ENCODE measurements around the gene FILIP1. TPM values are rescaled to one million over a fixed set of nuclear protein-coding genes. Genes with fewer than 3 reads are reported as not detected.
"Not testable (repeated sequence)": the region's sequence is repeated elsewhere in the genome, so short reads cannot be mapped to it uniquely, and the experiment has no call there.

FILIP1 gene
- polyA plus RNA-seq, 2 of the 4 experiments (the other 2 are of a cell fraction): 2.3 to 15.6 TPM

GRCh38 chr6:75436869-75437268 is 56.7 kb downstream of the FILIP1 start:
- ChIA-PET CTCF (interaction anchor here (1.0 to 1.2 kb wide), 2 partner anchors 33 to 88 kb away, joined by 3 to 5 read pairs; no protein-coding TSS in a partner anchor), POLR2A (no interaction called here)
- no peak for FAIRE-seq
- Histone ChIP-seq H3K4me1 (peaks cover 32% of the 10 kb centered on the region), H3K27ac (peak overlapping the region; percentile 2 to 75; a peak in 4 of 6 replicates), H3K4me3 (no peak overlapping the region), H3K4me2 (peak overlapping the region; percentile 41; the same call in 2 of the 3 replicates), H3K9me3 (no peaks in the 10 kb centered on the region)
- ATAC-seq: no peak
- DNase-seq (ENCODE audit: low read depth in 1 of 2, low spot score in 1 of 2): no peak
- TF ChIP-seq RFX5 (IDR thresholded peaks at IDR 0.05): no peak
- TF ChIP-seq EHMT2 (IDR thresholded peaks at IDR 0.05; ENCODE audit: low read depth): no peak
- TF ChIP-seq EP300 (IDR thresholded peaks at IDR 0.05): no peak
- TF ChIP-seq SMC3 (IDR thresholded peaks at IDR 0.05): no peak
- TF ChIP-seq KDM5A (IDR thresholded peaks at IDR 0.05): no peak
- no peak for TF ChIP-seq ZSCAN20 (CRISPR knock-in tag; IDR thresholded peaks at IDR 0.05)
- TF ChIP-seq BCL3 (IDR thresholded peaks at IDR 0.05): no peak
- TF ChIP-seq HDAC2 (IDR thresholded peaks at IDR 0.05): no peak
- no peak for TF ChIP-seq HOXB5 (CRISPR knock-in tag; IDR thresholded peaks at IDR 0.05)
- TF ChIP-seq FOXS1 (CRISPR knock-in tag; IDR thresholded peaks at IDR 0.05): no peak
- TF ChIP-seq RCOR1 (IDR thresholded peaks at IDR 0.05; ENCODE audit: low read depth, low read length): no peak
- TF ChIP-seq CBX8 (IDR thresholded peaks at IDR 0.05): no peak
- no peak for TF ChIP-seq ZFP36 (IDR thresholded peaks at IDR 0.05; ENCODE audit: borderline replicate concordance, partially characterized antibody)
- TF ChIP-seq BHLHE40 (IDR thresholded peaks at IDR 0.05; ENCODE audit: low read depth, low read length): no peak
- WGBS (ENCODE audit: missing lambda C conversion rate): 90% methylated on average over 4 of the region's 4 CpGs

- ATAC-seq; CTCF ChIA-PET; H3K9me3 ChIP-seq; DNase-seq (ENCODE audit: low read depth in 1 of 2, low spot score in 1 of 2); H3K4me2 ChIP-seq; H3K4me3 ChIP-seq; FAIRE-seq; H3K27ac ChIP-seq: not testable (repeated sequence)
- peaks cover 38% of the 10 kb centered on the region for H3K4me1 ChIP-seq
- 100% methylated on average over 1 of the region's 1 CpG for WGBS (ENCODE audit: missing lambda C conversion rate)
- POLR2A ChIA-PET: interaction anchor here (0.5 kb wide), 1 partner anchor 8 kb away, joined by 3 read pairs; no protein-coding TSS in a partner anchor
Observed at GRCh38 chr6:75432809-75433208, 60.8 kb downstream of the FILIP1 start.

- H3K27ac ChIP-seq: peak overlapping the region; percentile 1 to 48; a peak in 2 of 6 replicates
- 11% methylated on average over 1 of the region's 1 CpG for WGBS (ENCODE audit: missing lambda C conversion rate)
- ATAC-seq (peak in 1 of 2 experiments; percentile 66; a peak in 3 of 6 replicates), DNase-seq (ENCODE audit: low read depth in 1 of 2, low spot score in 1 of 2) (peak in 1 of 2 experiments; percentile 38), FAIRE-seq (no peak)
- peaks cover 25% of the 10 kb centered on the region for H3K4me1 ChIP-seq
- H3K9me3 ChIP-seq: no peaks in the 10 kb centered on the region
- H3K4me3 ChIP-seq: no peak overlapping the region
- ChIA-PET POLR2A (no interaction called here), CTCF (no interaction called here)
- TF ChIP-seq RAD21 (conservative IDR thresholded peaks at IDR 0.05 in 1 of 2, IDR thresholded peaks at IDR 0.05 in 1 of 2): no peak
- no peak for TF ChIP-seq FOSL2 (IDR thresholded peaks at IDR 0.05)
- TF ChIP-seq FOSL2 (CRISPR knock-in tag; IDR thresholded peaks at IDR 0.05): peak; percentile 54; the same call in 1 of the 2 replicates
- TF ChIP-seq RARB (CRISPR knock-in tag; IDR thresholded peaks at IDR 0.05): no peak
- no peak for TF ChIP-seq E2F6 (IDR thresholded peaks at IDR 0.05; ENCODE audit: borderline replicate concordance, low read depth)
- TF ChIP-seq HOXB13 (CRISPR knock-in tag; IDR thresholded peaks at IDR 0.05; ENCODE audit: low read depth): no peak
- TF ChIP-seq CBX8 (IDR thresholded peaks at IDR 0.05): no peak
- TF ChIP-seq RCOR1 (IDR thresholded peaks at IDR 0.05; ENCODE audit: low read depth, low read length): no peak
- no peak for TF ChIP-seq EP300 (IDR thresholded peaks at IDR 0.05)
- H3K4me2 ChIP-seq: peak overlapping the region; percentile 22; the same call in 1 of the 3 replicates
Observed at GRCh38 chr6:75431379-75431778, 62.2 kb downstream of the FILIP1 start.

All from A549 (cell line).